PC-3 (cell line): Measurements from ENCODE around the gene ACADS. TPM values are rescaled to one million over a fixed set of nuclear protein-coding genes. Genes with fewer than 3 reads are reported as not detected.

Experiments used
- ATAC-seq: fragments of 200-7000 bp; cut with Tn5 transposase; 2 replicates; pipeline ENCODE4 v1.9.1; 2020; ENCODE audit warnings: mild to moderate bottlenecking, moderate library complexity
- BruUV-seq: library from RNA; stranded (reverse); fragments of 400-500 nt; replicated peaks from 2 replicates; lab custom pipeline; 2021; lab: Mats Ljungman, UMichigan
- CTCF ChIA-PET: fragments of 300-600 bp; sonication (Branson Sonifier 250); formaldehyde crosslinking; loops from one replicate; lab custom pipeline; 2022; ENCODE audit warnings: antibody characterized with exemption; lab: Charles Lee
- POLR2A ChIA-PET: fragments of 300-600 bp; sonication (Branson Sonifier 250); formaldehyde crosslinking; loops from one replicate; lab custom pipeline; 2022; ENCODE audit warnings: antibody characterized with exemption; ENCODE audit not compliant: unreplicated experiment; lab: Charles Lee
- DNase-seq: peaks from one replicate; pipeline ENCODE4 v3.0.0-alpha.2; 2015
- H2AFZ ChIP-seq: fragments of 300-600 bp; sonication (generic); 2 replicates; pipeline ENCODE4 v1.6.0; 2016; ENCODE audit warnings: antibody characterized with exemption, low read length
- H3F3A ChIP-seq: fragments of 300-600 bp; sonication (generic); one replicate; pipeline ENCODE4 v1.6.0; 2017; ENCODE audit warnings: antibody characterized with exemption, low read length, control low read depth, mild to moderate bottlenecking; ENCODE audit not compliant: unreplicated experiment
- H3K27ac ChIP-seq: fragments of 300-600 bp; sonication (generic); 2 replicates; pipeline ENCODE4 v1.5.1; 2016; ENCODE audit warnings: mild to moderate bottlenecking, low read length
- H3K27me3 ChIP-seq: fragments of 300-600 bp; sonication (generic); 2 replicates; pipeline ENCODE4 v1.6.1; 2016; ENCODE audit warnings: low read length, mixed read lengths
- H3K36me3 ChIP-seq: fragments of 300-600 bp; sonication (generic); 2 replicates; pipeline ENCODE4 v1.6.1; 2016; ENCODE audit warnings: low read depth, mixed run types, low read length, mixed read lengths
- H3K4me1 ChIP-seq: fragments of 300-600 bp; sonication (generic); 2 replicates; pipeline ENCODE4 v1.5.1; 2016; ENCODE audit warnings: low read length; ENCODE audit not compliant: insufficient read depth
- H3K4me2 ChIP-seq: fragments of 300-600 bp; sonication (generic); 2 replicates; pipeline ENCODE4 v1.6.0; 2016; ENCODE audit warnings: low read length
- H3K4me3 ChIP-seq: fragments of 300-600 bp; sonication (generic); 2 replicates; pipeline ENCODE4 v1.5.1; 2016; ENCODE audit warnings: mild to moderate bottlenecking, low read length, mixed read lengths
- H3K79me2 ChIP-seq: fragments of 300-600 bp; sonication (generic); 2 replicates; pipeline ENCODE4 v1.6.1; 2017; ENCODE audit warnings: low read length, mixed read lengths
- H3K9ac ChIP-seq: fragments of 300-600 bp; sonication (generic); 2 replicates; pipeline ENCODE4 v1.6.0; 2016; ENCODE audit warnings: mild to moderate bottlenecking, low read length
- H3K9me2 ChIP-seq: fragments of 300-600 bp; sonication (generic); replicated peaks from 2 replicates; pipeline ENCODE4 v1.6.1; 2016; ENCODE audit warnings: mixed run types, low read length, mixed read lengths
- H3K9me3 ChIP-seq: fragments of 300-600 bp; sonication (generic); 2 replicates; pipeline ENCODE4 v1.6.1; 2016; ENCODE audit warnings: low read length, mixed read lengths
- H4K20me1 ChIP-seq: fragments of 300-600 bp; sonication (generic); 2 replicates; pipeline ENCODE4 v1.6.1; 2016; ENCODE audit warnings: low read length, mixed read lengths
- EZH2 ChIP-seq: fragments of 300-600 bp; sonication (generic); IDR thresholded peaks from one replicate; pipeline ENCODE4 v1.6.1; 2017; ENCODE audit warnings: antibody characterized with exemption, mild to moderate bottlenecking, low read length; ENCODE audit not compliant: unreplicated experiment
- EZH2phosphoT487 ChIP-seq: fragments of 300-600 bp; sonication (generic); IDR thresholded peaks from 2 replicates; pipeline ENCODE4 v1.6.1; 2018; ENCODE audit warnings: mild to moderate bottlenecking, antibody characterized with exemption, low read length, borderline replicate concordance
- intact Hi-C: fragments of 100-400 bp; cut with micrococcal nuclease; formaldehyde crosslinking; loops from 2 replicates; pipeline ENCODE4 v1.9.0; 2023
- total RNA-seq: library from RNA; depleted of rRNA; stranded (reverse); fragments of >200 nt; gene quantifications from 2 replicates; pipeline ENCODE4 v1.2.3, GENCODE V29; 2014
- TF ChIP-seq, protein P1 (sequence below): fragments of 300-600 bp; sonication (generic); conservative IDR thresholded peaks from 2 replicates; pipeline ENCODE4 v1.5.1; 2017; ENCODE audit warnings: antibody characterized with exemption, low read depth, mild to moderate bottlenecking, low read length

Gene ACADS
- total RNA-seq, 1 experiment from 2014 or later, result 19.6 TPM

GRCh38 chr12:120738252-120739030 lies 12.8 kb downstream of the ACADS start:
- Histone ChIP-seq H3K79me2 (no peaks in the 10 kb centered on the region), H3K27me3 (no peaks in the 10 kb centered on the region), H3K4me3 (no peak overlapping the region), H4K20me1 (no peaks in the 10 kb centered on the region), H3K9ac (no peak overlapping the region), H3K27ac (no peak overlapping the region), H3K9me3 (no peaks in the 10 kb centered on the region), H3K4me2 (no peak overlapping the region), H3F3A (no peaks in the 10 kb centered on the region), H3K9me2 (no peaks in the 10 kb centered on the region), H3K36me3 (no peaks in the 10 kb centered on the region), H3K4me1 (no peaks in the 10 kb centered on the region), H2AFZ (no peak overlapping the region)
- TF ChIP-seq EZH2, result no peak
- TF ChIP-seq, protein P1, sequence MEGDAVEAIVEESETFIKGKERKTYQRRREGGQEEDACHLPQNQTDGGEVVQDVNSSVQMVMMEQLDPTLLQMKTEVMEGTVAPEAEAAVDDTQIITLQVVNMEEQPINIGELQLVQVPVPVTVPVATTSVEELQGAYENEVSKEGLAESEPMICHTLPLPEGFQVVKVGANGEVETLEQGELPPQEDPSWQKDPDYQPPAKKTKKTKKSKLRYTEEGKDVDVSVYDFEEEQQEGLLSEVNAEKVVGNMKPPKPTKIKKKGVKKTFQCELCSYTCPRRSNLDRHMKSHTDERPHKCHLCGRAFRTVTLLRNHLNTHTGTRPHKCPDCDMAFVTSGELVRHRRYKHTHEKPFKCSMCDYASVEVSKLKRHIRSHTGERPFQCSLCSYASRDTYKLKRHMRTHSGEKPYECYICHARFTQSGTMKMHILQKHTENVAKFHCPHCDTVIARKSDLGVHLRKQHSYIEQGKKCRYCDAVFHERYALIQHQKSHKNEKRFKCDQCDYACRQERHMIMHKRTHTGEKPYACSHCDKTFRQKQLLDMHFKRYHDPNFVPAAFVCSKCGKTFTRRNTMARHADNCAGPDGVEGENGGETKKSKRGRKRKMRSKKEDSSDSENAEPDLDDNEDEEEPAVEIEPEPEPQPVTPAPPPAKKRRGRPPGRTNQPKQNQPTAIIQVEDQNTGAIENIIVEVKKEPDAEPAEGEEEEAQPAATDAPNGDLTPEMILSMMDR, result no peak
- no peak for TF ChIP-seq EZH2phosphoT487
- no TSS peak for BruUV-seq
- intact Hi-C loops, result no loop called here
- DNase-seq, result no peak
- no peak for ATAC-seq
- ChIA-PET CTCF (no interaction called here), POLR2A (no interaction called here)

DNA sequence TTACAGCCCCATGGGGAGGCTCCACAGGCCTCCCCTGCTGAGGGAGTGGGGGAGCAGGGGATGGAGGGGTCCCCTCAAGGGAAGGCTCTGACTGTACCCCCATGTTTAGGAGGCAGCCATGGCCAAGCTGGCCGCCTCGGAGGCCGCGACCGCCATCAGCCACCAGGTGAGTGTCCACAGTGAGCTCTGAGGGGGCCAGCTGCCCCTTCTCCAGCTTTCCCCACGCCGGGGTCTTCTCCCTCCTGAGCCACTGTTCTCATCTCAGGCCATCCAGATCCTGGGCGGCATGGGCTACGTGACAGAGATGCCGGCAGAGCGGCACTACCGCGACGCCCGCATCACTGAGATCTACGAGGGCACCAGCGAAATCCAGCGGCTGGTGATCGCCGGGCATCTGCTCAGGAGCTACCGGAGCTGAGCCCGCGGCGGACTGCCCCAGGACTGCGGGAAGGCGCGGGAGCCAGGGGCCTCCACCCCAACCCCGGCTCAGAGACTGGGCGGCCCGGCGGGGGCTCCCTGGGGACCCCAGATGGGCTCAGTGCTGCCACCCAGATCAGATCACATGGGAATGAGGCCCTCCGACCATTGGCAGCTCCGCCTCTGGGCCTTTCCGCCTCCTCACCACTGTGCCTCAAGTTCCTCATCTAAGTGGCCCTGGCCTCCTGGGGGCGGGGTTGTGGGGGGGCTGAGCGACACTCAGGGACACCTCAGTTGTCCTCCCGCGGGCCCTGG lies 13.6 kb downstream of the ACADS start:
- CTCF ChIA-PET, result no interaction called here
- no peaks in the 10 kb centered on the region for H3K79me2 ChIP-seq
- no peak overlapping the region for H2AFZ ChIP-seq
- no peak overlapping the region for H3K4me2 ChIP-seq
- no peaks in the 10 kb centered on the region for H4K20me1 ChIP-seq
- no TSS peak for BruUV-seq
- no peaks in the 10 kb centered on the region for H3K27me3 ChIP-seq
- no peak overlapping the region for H3K4me3 ChIP-seq
- H3K9me3 ChIP-seq, result no peaks in the 10 kb centered on the region
- H3K4me1 ChIP-seq, result no peaks in the 10 kb centered on the region
- H3F3A ChIP-seq, result no peaks in the 10 kb centered on the region
- no peaks in the 10 kb centered on the region for H3K36me3 ChIP-seq
- POLR2A ChIA-PET, result no interaction called here
- H3K9me2 ChIP-seq, result no peaks in the 10 kb centered on the region
- H3K9ac ChIP-seq, result no peak overlapping the region
- TF ChIP-seq, protein P1, result no peak
- TF ChIP-seq EZH2phosphoT487 (no peak), EZH2 (no peak)
- DNase-seq (no peak), ATAC-seq (no peak)
- H3K27ac ChIP-seq, result no peak overlapping the region
- intact Hi-C loops, result no loop called here
